Measurements from ENCODE around the gene CPED1. TPM values are rescaled to one million over a fixed set of nuclear protein-coding genes. Genes with fewer than 3 reads are reported as not detected.

The CPED1 gene
- total RNA-seq, 3 donors from 2014 or later (not counting 1 experiment from before 2014, with no cell fraction given) = 0.50 to 1.3 (median 0.96) TPM

DNA sequence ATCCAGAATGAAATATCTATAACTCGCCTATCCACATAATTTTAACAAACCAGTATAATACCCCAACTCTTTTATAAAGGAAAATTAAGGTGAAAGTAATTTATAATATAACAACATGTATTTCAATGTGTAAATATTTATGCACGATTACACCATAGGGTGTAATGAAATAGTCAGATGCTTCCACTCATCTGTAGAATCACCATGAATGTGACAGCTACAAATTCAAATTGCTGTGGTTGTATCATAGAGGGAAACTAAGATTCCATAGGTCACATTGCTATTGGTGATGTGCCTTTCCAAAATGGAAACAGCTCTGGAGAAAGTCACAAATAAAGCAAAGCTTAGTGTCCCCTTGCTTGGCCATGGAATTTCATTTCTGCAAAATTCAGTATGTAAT is 95.7 kb downstream of the CPED1 start:
- Mint-ChIP-seq H3K27ac (no peak overlapping the region), H3K36me3 (no peaks in the 10 kb centered on the region), H3K9me3 (no peaks in the 10 kb centered on the region), H3K4me3 (no peak overlapping the region), H3K27me3 (ENCODE audit: low read depth in 2 of 2) (no peaks in the 10 kb centered on the region), H3K4me1 (no peaks in the 10 kb centered on the region)
- Histone ChIP-seq H3K27ac (ENCODE audit: low read length) (no peak overlapping the region), H3K27me3 (ENCODE audit: control insufficient read depth, insufficient read depth, low read length) (no peaks in the 10 kb centered on the region), H3K4me3 (ENCODE audit: low read length) (no peak overlapping the region), H3K4me1 (ENCODE audit: control insufficient read depth, insufficient read depth, low read length) (no peaks in the 10 kb centered on the region), H3K36me3 (ENCODE audit: control insufficient read depth, insufficient read depth, low read length) (no peaks in the 10 kb centered on the region), H3K9me3 (ENCODE audit: control insufficient read depth, insufficient read depth, low read length) (no peaks in the 10 kb centered on the region)
- intact Hi-C loops (cut with micrococcal nuclease) = no loop called here
- no CpG with 5 or more reads among the region's 2 CpGs for WGBS (ENCODE audit: insufficient coverage)
- TF ChIP-seq, protein P1, sequence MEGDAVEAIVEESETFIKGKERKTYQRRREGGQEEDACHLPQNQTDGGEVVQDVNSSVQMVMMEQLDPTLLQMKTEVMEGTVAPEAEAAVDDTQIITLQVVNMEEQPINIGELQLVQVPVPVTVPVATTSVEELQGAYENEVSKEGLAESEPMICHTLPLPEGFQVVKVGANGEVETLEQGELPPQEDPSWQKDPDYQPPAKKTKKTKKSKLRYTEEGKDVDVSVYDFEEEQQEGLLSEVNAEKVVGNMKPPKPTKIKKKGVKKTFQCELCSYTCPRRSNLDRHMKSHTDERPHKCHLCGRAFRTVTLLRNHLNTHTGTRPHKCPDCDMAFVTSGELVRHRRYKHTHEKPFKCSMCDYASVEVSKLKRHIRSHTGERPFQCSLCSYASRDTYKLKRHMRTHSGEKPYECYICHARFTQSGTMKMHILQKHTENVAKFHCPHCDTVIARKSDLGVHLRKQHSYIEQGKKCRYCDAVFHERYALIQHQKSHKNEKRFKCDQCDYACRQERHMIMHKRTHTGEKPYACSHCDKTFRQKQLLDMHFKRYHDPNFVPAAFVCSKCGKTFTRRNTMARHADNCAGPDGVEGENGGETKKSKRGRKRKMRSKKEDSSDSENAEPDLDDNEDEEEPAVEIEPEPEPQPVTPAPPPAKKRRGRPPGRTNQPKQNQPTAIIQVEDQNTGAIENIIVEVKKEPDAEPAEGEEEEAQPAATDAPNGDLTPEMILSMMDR (IDR thresholded peaks at IDR 0.05) = no peak
- DNase-seq = no peak
- no peak for ATAC-seq

DNA sequence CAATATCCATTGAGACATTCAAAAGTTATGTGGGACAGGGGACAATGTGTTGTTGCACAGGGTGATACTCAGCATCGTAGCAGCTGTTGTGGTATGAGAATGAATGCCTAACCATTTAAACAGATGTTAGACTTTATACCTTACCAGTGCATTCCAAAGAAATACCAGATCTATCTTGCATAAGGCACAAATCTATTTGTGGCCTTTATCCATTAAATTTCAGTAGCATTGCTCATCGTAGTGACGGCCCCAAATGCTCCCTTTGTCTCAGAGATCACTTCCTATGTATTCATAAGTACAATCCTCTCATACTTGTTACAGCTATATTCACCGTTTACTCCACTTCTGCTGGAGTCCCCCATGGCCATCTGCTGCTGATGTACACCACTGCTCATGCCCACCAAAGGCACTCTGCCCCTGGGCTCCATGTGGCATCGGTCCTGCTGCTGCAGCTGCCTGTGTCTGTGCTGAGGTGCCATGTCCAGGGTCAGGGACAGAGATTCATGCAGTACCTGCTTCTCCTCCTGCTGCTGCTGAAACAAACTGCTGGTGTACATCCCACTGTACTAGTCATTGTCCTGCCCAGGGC is 96.3 kb downstream of the CPED1 start:
- Histone ChIP-seq H3K4me3 (ENCODE audit: low read length) (no peak overlapping the region), H3K4me1 (ENCODE audit: control insufficient read depth, insufficient read depth, low read length) (no peaks in the 10 kb centered on the region), H3K36me3 (ENCODE audit: control insufficient read depth, insufficient read depth, low read length) (no peaks in the 10 kb centered on the region), H3K27me3 (ENCODE audit: control insufficient read depth, insufficient read depth, low read length) (no peaks in the 10 kb centered on the region), H3K27ac (ENCODE audit: low read length) (no peak overlapping the region), H3K9me3 (ENCODE audit: control insufficient read depth, insufficient read depth, low read length) (no peaks in the 10 kb centered on the region)
- Mint-ChIP-seq H3K27ac (no peak overlapping the region), H3K36me3 (no peaks in the 10 kb centered on the region), H3K27me3 (ENCODE audit: low read depth in 2 of 2) (no peaks in the 10 kb centered on the region), H3K4me1 (no peaks in the 10 kb centered on the region), H3K4me3 (no peak overlapping the region), H3K9me3 (no peaks in the 10 kb centered on the region)
- ATAC-seq = no peak
- TF ChIP-seq, protein P1 (IDR thresholded peaks at IDR 0.05) = no peak
- WGBS (ENCODE audit: insufficient coverage) = 90% methylated on average over 4 of the region's 5 CpGs
- intact Hi-C loops (cut with micrococcal nuclease) = no loop called here
- no peak for DNase-seq

DNA sequence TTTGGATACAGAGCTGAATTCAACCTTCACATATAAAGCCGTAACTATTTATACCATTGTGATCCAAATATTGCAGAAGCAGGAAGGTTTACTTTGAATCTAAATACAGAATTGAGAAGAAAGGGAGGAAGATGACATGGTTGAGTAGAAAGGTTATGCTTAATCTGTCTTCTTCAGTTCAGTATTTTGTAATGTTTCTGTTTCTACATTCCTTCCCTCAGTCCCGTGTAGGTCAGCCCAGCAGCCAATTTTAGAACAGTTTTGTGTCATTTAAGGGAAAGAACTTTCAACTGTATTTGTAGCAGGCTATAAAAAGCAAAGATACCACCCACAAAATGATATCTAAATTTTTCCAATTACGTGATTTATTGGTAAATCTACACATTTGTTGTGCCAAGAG is 97.4 kb downstream of the CPED1 start:
- Mint-ChIP-seq H3K4me1 (no peaks in the 10 kb centered on the region), H3K9me3 (no peaks in the 10 kb centered on the region), H3K36me3 (no peaks in the 10 kb centered on the region), H3K27me3 (ENCODE audit: low read depth in 2 of 2) (no peaks in the 10 kb centered on the region), H3K27ac (no peak overlapping the region), H3K4me3 (no peak overlapping the region)
- WGBS (ENCODE audit: insufficient coverage) = no CpG with 5 or more reads among the region's 3 CpGs
- Histone ChIP-seq H3K9me3 (ENCODE audit: control insufficient read depth, insufficient read depth, low read length) (no peaks in the 10 kb centered on the region), H3K4me3 (ENCODE audit: low read length) (no peak overlapping the region), H3K36me3 (ENCODE audit: control insufficient read depth, insufficient read depth, low read length) (no peaks in the 10 kb centered on the region), H3K27ac (ENCODE audit: low read length) (no peak overlapping the region), H3K4me1 (ENCODE audit: control insufficient read depth, insufficient read depth, low read length) (no peaks in the 10 kb centered on the region), H3K27me3 (ENCODE audit: control insufficient read depth, insufficient read depth, low read length) (no peaks in the 10 kb centered on the region)
- intact Hi-C loops (cut with micrococcal nuclease) = no loop called here
- DNase-seq (no peak), ATAC-seq (no peak)
- TF ChIP-seq, protein P1 (IDR thresholded peaks at IDR 0.05) = no peak

DNA sequence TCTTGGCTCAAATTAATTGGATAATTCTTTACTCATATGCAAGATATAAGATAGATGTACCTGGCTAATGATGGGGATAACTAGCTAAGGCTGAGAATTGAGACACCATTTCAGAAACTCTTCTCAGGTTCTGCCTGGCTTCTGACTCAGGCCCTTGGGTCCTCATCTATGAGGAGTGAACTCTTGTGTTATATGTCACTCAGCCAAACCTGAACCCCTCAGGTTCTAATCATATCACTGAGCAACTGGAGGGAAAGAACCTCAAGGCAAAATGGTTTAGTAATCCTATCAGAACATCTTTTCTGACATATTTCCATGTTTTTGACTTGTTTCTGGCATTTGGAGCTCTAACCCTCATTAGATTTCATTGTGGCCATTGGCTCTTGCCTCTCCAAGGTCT is 100.4 kb downstream of the CPED1 start:
- Histone ChIP-seq H3K27me3 (ENCODE audit: control insufficient read depth, insufficient read depth, low read length) (no peaks in the 10 kb centered on the region), H3K36me3 (ENCODE audit: control insufficient read depth, insufficient read depth, low read length) (no peaks in the 10 kb centered on the region), H3K9me3 (ENCODE audit: control insufficient read depth, insufficient read depth, low read length) (no peaks in the 10 kb centered on the region), H3K27ac (ENCODE audit: low read length) (no peak overlapping the region), H3K4me1 (ENCODE audit: control insufficient read depth, insufficient read depth, low read length) (no peaks in the 10 kb centered on the region), H3K4me3 (ENCODE audit: low read length) (no peak overlapping the region)
- DNase-seq (no peak), ATAC-seq (no peak)
- TF ChIP-seq, protein P1 (IDR thresholded peaks at IDR 0.05) = no peak
- no peaks in the 10 kb centered on the region for H3K36me3 Mint-ChIP-seq
- no peak overlapping the region for H3K27ac Mint-ChIP-seq
- H3K9me3 Mint-ChIP-seq = no peaks in the 10 kb centered on the region
- H3K4me1 Mint-ChIP-seq = no peaks in the 10 kb centered on the region
- no peak overlapping the region for H3K4me3 Mint-ChIP-seq
- intact Hi-C loops (cut with micrococcal nuclease) = no loop called here
- H3K27me3 Mint-ChIP-seq (ENCODE audit: low read depth in 2 of 2) = no peaks in the 10 kb centered on the region

All from natural killer cell (primary cell).